Measurements from ENCODE around the gene FSCB.

DNA sequence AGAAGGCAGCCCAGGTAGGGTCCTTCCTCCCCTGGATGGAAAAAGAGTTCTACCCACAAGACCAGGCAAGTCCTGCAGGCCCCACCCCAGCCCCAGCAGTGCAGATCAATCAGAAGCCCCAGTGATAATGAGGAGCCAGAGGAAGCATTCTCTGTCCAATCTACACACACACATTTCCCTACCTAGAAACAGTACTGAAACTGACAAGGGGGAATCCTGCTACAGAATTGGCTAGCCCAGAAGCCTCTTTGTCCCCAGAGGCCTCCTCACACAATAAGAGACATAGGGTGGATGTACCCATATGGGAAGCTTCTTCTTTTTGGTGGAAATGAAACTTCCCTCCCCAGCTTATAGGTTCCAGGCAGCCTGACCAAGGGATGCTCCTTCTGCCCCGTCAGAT lies 9.9 kb downstream of the FSCB start:
- TF ChIP-seq, protein P1, sequence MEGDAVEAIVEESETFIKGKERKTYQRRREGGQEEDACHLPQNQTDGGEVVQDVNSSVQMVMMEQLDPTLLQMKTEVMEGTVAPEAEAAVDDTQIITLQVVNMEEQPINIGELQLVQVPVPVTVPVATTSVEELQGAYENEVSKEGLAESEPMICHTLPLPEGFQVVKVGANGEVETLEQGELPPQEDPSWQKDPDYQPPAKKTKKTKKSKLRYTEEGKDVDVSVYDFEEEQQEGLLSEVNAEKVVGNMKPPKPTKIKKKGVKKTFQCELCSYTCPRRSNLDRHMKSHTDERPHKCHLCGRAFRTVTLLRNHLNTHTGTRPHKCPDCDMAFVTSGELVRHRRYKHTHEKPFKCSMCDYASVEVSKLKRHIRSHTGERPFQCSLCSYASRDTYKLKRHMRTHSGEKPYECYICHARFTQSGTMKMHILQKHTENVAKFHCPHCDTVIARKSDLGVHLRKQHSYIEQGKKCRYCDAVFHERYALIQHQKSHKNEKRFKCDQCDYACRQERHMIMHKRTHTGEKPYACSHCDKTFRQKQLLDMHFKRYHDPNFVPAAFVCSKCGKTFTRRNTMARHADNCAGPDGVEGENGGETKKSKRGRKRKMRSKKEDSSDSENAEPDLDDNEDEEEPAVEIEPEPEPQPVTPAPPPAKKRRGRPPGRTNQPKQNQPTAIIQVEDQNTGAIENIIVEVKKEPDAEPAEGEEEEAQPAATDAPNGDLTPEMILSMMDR (IDR thresholded peaks at IDR 0.05) = no peak
- TF ChIP-seq POLR2AphosphoS5 (IDR thresholded peaks at IDR 0.05) = no peak

All from gastroesophageal sphincter (tissue), 3 donors.